Left ventricle myocardium inferior (tissue), 1 donor: Measurements from ENCODE around the gene CAMK1D. TPM values are rescaled to one million over a fixed set of nuclear protein-coding genes. Genes with fewer than 3 reads are reported as not detected.

Experiments
- DNase-seq: peaks from one replicate; pipeline ENCODE4 v3.0.0-alpha.2; 2020
- H3K27ac ChIP-seq: fragments of 200-600 bp; replicated peaks from 2 replicates; pipeline ENCODE4 v1.8.0; 2021
- H3K27me3 ChIP-seq: fragments of 200-600 bp; 2 replicates; pipeline ENCODE4 v1.8.0; 2021; ENCODE audit warnings: low read depth
- H3K36me3 ChIP-seq: fragments of 200-600 bp; 2 replicates; pipeline ENCODE4 v1.8.0; 2021
- H3K4me1 ChIP-seq: fragments of 200-600 bp; 2 replicates; pipeline ENCODE4 v1.8.0; 2021
- H3K4me3 ChIP-seq: fragments of 200-600 bp; 2 replicates; pipeline ENCODE4 v1.8.0; 2021; ENCODE audit warnings: mild to moderate bottlenecking, moderate library complexity
- H3K9me3 ChIP-seq: fragments of 200-600 bp; replicated peaks from 2 replicates; pipeline ENCODE4 v1.8.0; 2021
- intact Hi-C: fragments of 100-400 bp; cut with micrococcal nuclease; formaldehyde crosslinking; loops from one replicate; pipeline ENCODE4 v1.11.0; 2022
- total RNA-seq: library from RNA; stranded (reverse); fragmentation: NEBNext Ultra II Directional; extraction: Animal tissue kit (Norgen Biotek cat#: 25700); gene quantifications from one replicate; pipeline ENCODE4 v1.2.1, GENCODE V29; 2021
- TF ChIP-seq, protein P1 (sequence below): fragments of 200-600 bp; IDR thresholded peaks from 2 replicates; pipeline ENCODE4 v1.8.0; 2021; ENCODE audit warnings: antibody characterized with exemption, mild to moderate bottlenecking, borderline replicate concordance
- donor health status: DM: no; HTN: yes; CAD: no; lungs with severe emphysema.

Gene CAMK1D
- total RNA-seq, 1 donor from 2014 or later, result 2.5 TPM

- H3K9me3 ChIP-seq, result no peaks in the 10 kb centered on the region
- no peak overlapping the region for H3K4me3 ChIP-seq
- intact Hi-C loops, result no loop called here
- H3K27me3 ChIP-seq, result no peaks in the 10 kb centered on the region
- H3K27ac ChIP-seq, result no peak overlapping the region
- TF ChIP-seq, protein P1, sequence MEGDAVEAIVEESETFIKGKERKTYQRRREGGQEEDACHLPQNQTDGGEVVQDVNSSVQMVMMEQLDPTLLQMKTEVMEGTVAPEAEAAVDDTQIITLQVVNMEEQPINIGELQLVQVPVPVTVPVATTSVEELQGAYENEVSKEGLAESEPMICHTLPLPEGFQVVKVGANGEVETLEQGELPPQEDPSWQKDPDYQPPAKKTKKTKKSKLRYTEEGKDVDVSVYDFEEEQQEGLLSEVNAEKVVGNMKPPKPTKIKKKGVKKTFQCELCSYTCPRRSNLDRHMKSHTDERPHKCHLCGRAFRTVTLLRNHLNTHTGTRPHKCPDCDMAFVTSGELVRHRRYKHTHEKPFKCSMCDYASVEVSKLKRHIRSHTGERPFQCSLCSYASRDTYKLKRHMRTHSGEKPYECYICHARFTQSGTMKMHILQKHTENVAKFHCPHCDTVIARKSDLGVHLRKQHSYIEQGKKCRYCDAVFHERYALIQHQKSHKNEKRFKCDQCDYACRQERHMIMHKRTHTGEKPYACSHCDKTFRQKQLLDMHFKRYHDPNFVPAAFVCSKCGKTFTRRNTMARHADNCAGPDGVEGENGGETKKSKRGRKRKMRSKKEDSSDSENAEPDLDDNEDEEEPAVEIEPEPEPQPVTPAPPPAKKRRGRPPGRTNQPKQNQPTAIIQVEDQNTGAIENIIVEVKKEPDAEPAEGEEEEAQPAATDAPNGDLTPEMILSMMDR, result no peak
- no peaks in the 10 kb centered on the region for H3K36me3 ChIP-seq
- no peak for DNase-seq
- H3K4me1 ChIP-seq, result no peaks in the 10 kb centered on the region
Measured at GRCh38 chr10:12319076-12319475, 30.3 kb upstream of the CAMK1D start.

DNA sequence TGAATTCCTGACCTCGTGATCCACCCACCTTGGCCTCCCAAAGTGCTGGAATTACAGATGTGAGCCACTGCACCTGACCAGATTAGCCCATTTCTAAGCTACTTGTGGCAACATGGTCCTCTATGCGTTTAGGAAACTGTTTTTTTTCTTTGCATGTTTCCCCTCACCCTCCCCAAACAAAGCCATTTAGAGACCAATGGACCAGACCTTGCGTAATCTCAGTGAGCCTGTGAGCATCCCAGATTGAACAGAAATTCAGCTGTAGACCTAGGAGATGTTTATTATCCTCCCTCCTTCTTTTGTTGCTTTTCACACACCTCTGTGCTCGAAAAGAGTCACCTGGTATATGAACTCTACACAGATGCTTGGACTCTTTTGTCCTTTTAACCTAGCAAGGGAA, 28.5 kb upstream of the CAMK1D start:
- H3K36me3 ChIP-seq, result no peaks in the 10 kb centered on the region
- TF ChIP-seq, protein P1, result no peak
- no peaks in the 10 kb centered on the region for H3K27me3 ChIP-seq
- no peaks in the 10 kb centered on the region for H3K9me3 ChIP-seq
- no peaks in the 10 kb centered on the region for H3K4me1 ChIP-seq
- H3K27ac ChIP-seq, result no peak overlapping the region
- H3K4me3 ChIP-seq, result no peak overlapping the region
- no peak for DNase-seq
- intact Hi-C loops, result no loop called here

DNA sequence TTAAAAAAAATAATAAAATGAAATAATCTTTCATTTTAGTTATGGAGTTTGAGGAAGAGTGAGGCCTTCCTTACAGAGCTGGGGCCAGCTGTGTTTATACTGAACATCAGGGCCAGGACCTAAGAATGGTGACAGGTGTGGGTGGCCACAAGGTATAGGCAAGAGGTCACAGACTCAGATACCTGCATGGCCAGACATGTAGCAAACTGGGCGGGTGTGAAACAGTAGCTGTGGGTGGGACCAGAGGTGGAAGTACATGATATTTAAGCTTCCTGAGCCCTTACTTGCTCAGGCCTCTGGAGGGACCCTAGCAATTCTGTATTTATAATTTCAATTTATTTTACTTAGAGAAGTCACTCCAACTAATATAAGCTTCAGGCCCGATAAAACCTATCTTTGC, 27.7 kb upstream of the CAMK1D start:
- TF ChIP-seq, protein P1, result no peak
- Histone ChIP-seq H3K4me3 (no peak overlapping the region), H3K4me1 (no peaks in the 10 kb centered on the region), H3K27me3 (no peaks in the 10 kb centered on the region), H3K36me3 (no peaks in the 10 kb centered on the region), H3K27ac (no peak overlapping the region), H3K9me3 (no peaks in the 10 kb centered on the region)
- DNase-seq, result no peak
- intact Hi-C loops, result no loop called here

- no peak overlapping the region for H3K4me3 ChIP-seq
- H3K9me3 ChIP-seq, result no peaks in the 10 kb centered on the region
- TF ChIP-seq, protein P1, result no peak
- no peaks in the 10 kb centered on the region for H3K36me3 ChIP-seq
- H3K27me3 ChIP-seq, result no peaks in the 10 kb centered on the region
- DNase-seq, result no peak
- H3K4me1 ChIP-seq, result no peaks in the 10 kb centered on the region
- intact Hi-C loops, result no loop called here
- H3K27ac ChIP-seq, result peak overlapping the region; percentile 27
Measured at GRCh38 chr10:12322583-12323131, 26.7 kb upstream of the CAMK1D start.

DNA sequence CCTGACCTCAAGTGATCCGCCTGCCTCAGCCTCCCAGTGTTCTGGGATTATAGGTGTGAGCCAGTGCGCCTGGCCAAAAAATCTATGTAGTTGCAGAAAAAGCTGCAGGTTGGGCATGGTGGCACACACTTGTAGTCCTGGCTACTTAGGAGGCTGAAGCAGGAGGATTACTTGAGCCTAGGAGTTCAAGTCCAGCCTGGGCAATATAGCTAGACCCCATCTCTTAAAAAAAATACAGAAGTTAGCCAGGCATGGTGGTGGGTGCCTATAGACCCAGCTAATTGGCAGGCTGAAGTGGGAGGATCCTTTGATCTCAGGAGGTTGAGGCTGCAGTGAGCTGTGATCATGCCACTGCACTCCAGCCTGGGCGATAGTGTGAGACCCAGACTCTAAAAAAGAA, 24.8 kb upstream of the CAMK1D start:
- intact Hi-C loops, result no loop called here
- TF ChIP-seq, protein P1, result no peak
- no peaks in the 10 kb centered on the region for H3K4me1 ChIP-seq
- DNase-seq, result no peak
- no peak overlapping the region for H3K4me3 ChIP-seq
- no peaks in the 10 kb centered on the region for H3K36me3 ChIP-seq
- no peaks in the 10 kb centered on the region for H3K27me3 ChIP-seq
- H3K27ac ChIP-seq, result no peak overlapping the region
- H3K9me3 ChIP-seq, result no peaks in the 10 kb centered on the region
